OCI-LY1 (cell line): Measurements from ENCODE around the gene C11orf58.

Source experiments
- H2AFZ ChIP-seq: fragments of 200-600 bp; sonication (generic), shearing (Covaris generic); 2 replicates; pipeline ENCODE4 v1.6.0; 2014; ENCODE audit warnings: antibody characterized with exemption, mild to moderate bottlenecking, low read length
- H3F3A ChIP-seq: fragments of 200-600 bp; sonication (generic), shearing (Covaris generic); 2 replicates; pipeline ENCODE4 v1.6.0; 2014; ENCODE audit warnings: mild to moderate bottlenecking, antibody characterized with exemption, low read length, moderate library complexity; ENCODE audit not compliant: insufficient read depth
- H3K27ac ChIP-seq: fragments of 200-600 bp; sonication (generic); 2 replicates; pipeline ENCODE4 v1.5.1; 2014; ENCODE audit warnings: low read length, mixed run types, mild to moderate bottlenecking, low read depth; ENCODE audit not compliant: poor library complexity, severe bottlenecking
- H3K27me3 ChIP-seq: fragments of 200-600 bp; sonication (generic); 2 replicates; pipeline ENCODE4 v1.6.0; 2014; ENCODE audit warnings: antibody characterized with exemption, mild to moderate bottlenecking, low read length, moderate library complexity; ENCODE audit not compliant: insufficient read depth
- H3K36me3 ChIP-seq: fragments of 200-600 bp; sonication (generic); 2 replicates; pipeline ENCODE4 v1.6.1; 2014; ENCODE audit warnings: mild to moderate bottlenecking, antibody characterized with exemption, low read length, moderate library complexity, mixed read lengths; ENCODE audit not compliant: insufficient read depth
- H3K4me1 ChIP-seq: fragments of 200-600 bp; sonication (generic); 2 replicates; pipeline ENCODE4 v1.5.1; 2014; ENCODE audit warnings: mild to moderate bottlenecking, low read length, moderate library complexity; ENCODE audit not compliant: insufficient read depth, severe bottlenecking
- H3K4me2 ChIP-seq: fragments of 200-600 bp; sonication (generic), shearing (Covaris generic); 2 replicates; pipeline ENCODE4 v1.6.1; 2014; ENCODE audit warnings: low read length
- H3K4me3 ChIP-seq: fragments of 200-600 bp; sonication (generic); 2 replicates; pipeline ENCODE4 v1.5.1; 2014; ENCODE audit warnings: low read length, low read depth, mild to moderate bottlenecking, mixed read lengths; ENCODE audit not compliant: poor library complexity, severe bottlenecking
- H3K79me2 ChIP-seq: fragments of 200-600 bp; shearing (Covaris generic); 2 replicates; pipeline ENCODE4 v1.6.1; 2016; ENCODE audit warnings: mixed run types, low read length, mixed read lengths; ENCODE audit not compliant: insufficient read depth
- H3K9ac ChIP-seq: fragments of 200-600 bp; sonication (generic), shearing (Covaris generic); 2 replicates; pipeline ENCODE4 v1.6.1; 2014; ENCODE audit warnings: mild to moderate bottlenecking, low read length, mixed read lengths
- H3K9me2 ChIP-seq: fragments of 200-600 bp; sonication (generic), shearing (Covaris generic); 2 replicates; pipeline ENCODE4 v1.6.1; 2014; ENCODE audit warnings: low read depth, mild to moderate bottlenecking, low read length, mixed read lengths
- H3K9me3 ChIP-seq: fragments of 200-600 bp; shearing (Covaris generic); 2 replicates; pipeline ENCODE4 v1.6.1; 2014; ENCODE audit warnings: low read length, mixed read lengths
- H4K20me1 ChIP-seq: fragments of 200-600 bp; sonication (generic), shearing (Covaris generic); 2 replicates; pipeline ENCODE4 v1.6.0; 2016; ENCODE audit warnings: mild to moderate bottlenecking, low read length; ENCODE audit not compliant: insufficient read depth
- CTCF ChIP-seq: fragments of 200-600 bp; sonication (generic), shearing (Covaris generic); IDR thresholded peaks from 2 replicates; pipeline ENCODE4 v1.5.1; 2017; ENCODE audit warnings: mild to moderate bottlenecking, antibody characterized with exemption, low read length, moderate library complexity, mixed read lengths
- EZH2 ChIP-seq: fragments of 200-600 bp; sonication (generic), shearing (Covaris generic); IDR thresholded peaks from 2 replicates; pipeline ENCODE4 v1.8.0; 2017; ENCODE audit warnings: borderline replicate concordance, mixed run types, mild to moderate bottlenecking, antibody characterized with exemption, low read length, moderate library complexity, mixed read lengths

Gene C11orf58

GRCh38 chr11:16769386-16769785 lies 30.9 kb downstream of the C11orf58 start:
- H3K27me3 ChIP-seq, result no peaks in the 10 kb centered on the region
- no peaks in the 10 kb centered on the region for H3K9me3 ChIP-seq
- H3K9me2 ChIP-seq, result no peaks in the 10 kb centered on the region
- no peaks in the 10 kb centered on the region for H3K4me1 ChIP-seq
- H3K36me3 ChIP-seq, result no peaks in the 10 kb centered on the region
- no peak overlapping the region for H3K27ac ChIP-seq
- no peak overlapping the region for H3K9ac ChIP-seq
- no peak overlapping the region for H3K4me2 ChIP-seq
- no peak overlapping the region for H2AFZ ChIP-seq
- H3F3A ChIP-seq, result no peaks in the 10 kb centered on the region
- no peaks in the 10 kb centered on the region for H4K20me1 ChIP-seq
- H3K79me2 ChIP-seq, result no peaks in the 10 kb centered on the region
- TF ChIP-seq EZH2, result no peak
- no peak for TF ChIP-seq CTCF
- no peak overlapping the region for H3K4me3 ChIP-seq

GRCh38 chr11:16770016-16770415 lies 31.6 kb downstream of the C11orf58 start:
- Histone ChIP-seq H3K36me3 (no peaks in the 10 kb centered on the region), H3K27ac (no peak overlapping the region), H3K27me3 (no peaks in the 10 kb centered on the region)

GRCh38 chr11:16771350-16772140 lies 33.1 kb downstream of the C11orf58 start:
- H3K27me3 ChIP-seq, result no peaks in the 10 kb centered on the region
- no peaks in the 10 kb centered on the region for H3K36me3 ChIP-seq
- no peaks in the 10 kb centered on the region for H3K9me2 ChIP-seq
- no peak overlapping the region for H2AFZ ChIP-seq
- H4K20me1 ChIP-seq, result no peaks in the 10 kb centered on the region
- no peak overlapping the region for H3K4me2 ChIP-seq
- H3K9ac ChIP-seq, result no peak overlapping the region
- no peaks in the 10 kb centered on the region for H3K9me3 ChIP-seq
- no peaks in the 10 kb centered on the region for H3K79me2 ChIP-seq
- no peaks in the 10 kb centered on the region for H3K4me1 ChIP-seq
- H3K27ac ChIP-seq, result no peak overlapping the region
- no peaks in the 10 kb centered on the region for H3F3A ChIP-seq
- TF ChIP-seq EZH2 (no peak), CTCF (no peak)
- H3K4me3 ChIP-seq, result no peak overlapping the region

More at GRCh38 chr11:16770016-16770415, 31.6 kb downstream of the C11orf58 start:
- H3K4me3 ChIP-seq, result no peak overlapping the region
- H3F3A ChIP-seq, result no peaks in the 10 kb centered on the region
- H3K9ac ChIP-seq, result no peak overlapping the region
- H3K9me2 ChIP-seq, result no peaks in the 10 kb centered on the region
- H2AFZ ChIP-seq, result no peak overlapping the region
- H3K4me2 ChIP-seq, result no peak overlapping the region
- no peaks in the 10 kb centered on the region for H4K20me1 ChIP-seq
- no peaks in the 10 kb centered on the region for H3K4me1 ChIP-seq
- no peaks in the 10 kb centered on the region for H3K79me2 ChIP-seq
- TF ChIP-seq CTCF, result no peak
- TF ChIP-seq EZH2, result no peak
- H3K9me3 ChIP-seq, result no peaks in the 10 kb centered on the region
